ENCODE data around the gene GLT8D2.

- TF ChIP-seq POLR2A (IDR thresholded peaks at IDR 0.05): no peak
- no peak for TF ChIP-seq CTCF (IDR thresholded peaks at IDR 0.05)
Observed at GRCh38 chr12:104048162-104048561, 1.8 kb downstream of the GLT8D2 start.

Measured in esophagus squamous epithelium (tissue), 4 donors.